IPS-18c (cell line): ENCODE measurements around the gene C4B.
"Not testable (repeated sequence)": the region's sequence is repeated elsewhere in the genome, so short reads cannot be mapped to it uniquely, and the experiment has no call there.

Experiments used
- H3K4me3 ChIP-seq: 2 replicates; pipeline ENCODE4 v1.7.0; 2013; ENCODE audit warnings: low read depth, mild to moderate bottlenecking, low read length, moderate library complexity; ENCODE audit not compliant: insufficient read depth
- H3K9me3 ChIP-seq: one replicate; pipeline ENCODE4 v1.6.1; 2013; ENCODE audit warnings: mild to moderate bottlenecking, low read length, moderate library complexity; ENCODE audit not compliant: control insufficient read depth, insufficient read depth

C4B gene

DNA sequence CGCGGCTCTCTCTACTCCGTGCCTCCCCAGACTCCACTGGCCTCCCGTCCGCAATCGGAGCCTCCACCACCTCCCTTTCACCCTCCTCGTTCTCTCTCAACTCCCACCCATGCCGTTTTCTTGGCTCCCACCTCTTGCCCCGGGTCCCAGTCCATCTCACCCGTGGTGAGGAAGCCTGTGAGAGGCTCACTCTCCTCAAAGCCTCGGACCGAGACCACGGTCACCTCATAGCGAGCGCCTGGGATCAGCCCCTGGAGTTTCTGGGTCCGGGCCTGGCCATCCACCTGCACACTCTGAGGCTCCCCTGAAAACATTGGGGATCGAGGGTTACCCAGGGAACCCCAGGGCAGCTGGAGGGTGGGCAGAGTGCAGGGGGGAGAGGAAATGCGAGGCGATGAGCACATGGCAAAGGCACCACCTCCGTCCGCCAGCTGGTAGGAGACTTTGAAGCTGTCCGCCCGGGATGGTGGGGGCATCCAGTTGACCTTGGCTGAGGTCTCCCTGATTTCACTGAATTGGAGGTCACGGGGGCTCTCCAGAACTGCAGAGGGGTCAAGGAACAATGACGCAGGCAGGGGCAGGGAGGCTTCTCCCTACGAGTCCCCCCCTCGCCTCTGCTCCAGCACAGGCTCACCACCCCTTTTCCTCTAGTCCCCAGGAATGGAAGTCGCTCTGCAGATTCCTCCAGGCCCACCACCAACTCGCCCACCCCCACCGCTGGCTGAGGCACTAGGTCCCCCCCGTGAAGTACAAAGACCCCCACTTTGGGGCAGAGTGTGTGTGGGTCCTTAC lies 29.2 kb downstream of the C4B start:
- H3K4me3 ChIP-seq: not testable (repeated sequence)

GRCh38 chr6:32044916-32045315 lies 30.3 kb downstream of the C4B start:
- not testable (repeated sequence) for H3K4me3 ChIP-seq, H3K9me3 ChIP-seq

More for the DNA sequence above, 29.2 kb downstream of the C4B start:
- not testable (repeated sequence) for H3K9me3 ChIP-seq

- Histone ChIP-seq H3K4me3 (no peak overlapping the region), H3K9me3 (no peaks in the 10 kb centered on the region)
Measured at GRCh38 chr6:32045811-32046449, 31.3 kb downstream of the C4B start.

- H3K4me3 ChIP-seq: no peak overlapping the region
Measured at GRCh38 chr6:32046450-32047083, 32.0 kb downstream of the C4B start.

DNA sequence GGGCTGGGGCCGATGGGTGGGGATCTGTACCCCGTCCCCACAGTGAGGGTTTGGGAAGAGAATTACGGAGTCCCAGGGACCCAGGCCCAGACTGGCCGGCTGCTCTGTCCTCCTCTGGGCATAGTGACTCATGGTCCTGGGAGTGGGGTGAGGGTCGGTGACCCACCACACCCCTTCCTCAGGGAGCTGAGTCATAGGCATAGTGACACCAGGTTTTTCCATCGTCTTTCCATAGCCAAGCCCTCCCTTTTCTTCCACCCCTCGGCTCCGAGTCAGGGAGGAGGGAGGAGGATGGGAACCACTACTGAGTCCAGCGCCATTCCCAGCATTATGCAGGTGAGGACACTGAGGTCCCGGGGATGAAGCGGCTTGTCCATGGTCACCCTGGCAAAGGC lies 32.5 kb downstream of the C4B start:
- no peaks in the 10 kb centered on the region for H3K9me3 ChIP-seq
- H3K4me3 ChIP-seq: no peak overlapping the region

More at GRCh38 chr6:32046450-32047083, 32.0 kb downstream of the C4B start:
- no peaks in the 10 kb centered on the region for H3K9me3 ChIP-seq

DNA sequence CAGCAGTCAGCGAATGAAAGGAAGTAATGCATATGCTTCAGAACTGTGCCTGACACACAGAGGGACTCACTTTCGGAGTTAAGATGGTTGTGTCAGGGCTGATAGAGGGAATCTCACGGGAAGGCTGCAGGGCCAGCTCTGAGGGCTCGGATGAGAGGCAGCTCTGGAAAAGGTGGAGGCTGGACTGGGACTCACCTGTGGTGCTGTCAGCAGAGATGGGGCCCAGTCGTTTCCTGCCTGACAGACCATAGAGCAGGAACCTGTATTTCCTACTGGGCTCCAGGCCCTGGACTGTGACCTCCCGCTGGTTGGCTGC lies 32.9 kb downstream of the C4B start:
- Histone ChIP-seq H3K4me3 (no peak overlapping the region), H3K9me3 (no peaks in the 10 kb centered on the region)

GRCh38 chr6:32047855-32048766 lies 33.5 kb downstream of the C4B start:
- Histone ChIP-seq H3K9me3 (no peaks in the 10 kb centered on the region), H3K4me3 (no peak overlapping the region)

- not testable (repeated sequence) for H3K4me3 ChIP-seq, H3K9me3 ChIP-seq
Measured at GRCh38 chr6:32049149-32049548, 34.6 kb downstream of the C4B start.

DNA sequence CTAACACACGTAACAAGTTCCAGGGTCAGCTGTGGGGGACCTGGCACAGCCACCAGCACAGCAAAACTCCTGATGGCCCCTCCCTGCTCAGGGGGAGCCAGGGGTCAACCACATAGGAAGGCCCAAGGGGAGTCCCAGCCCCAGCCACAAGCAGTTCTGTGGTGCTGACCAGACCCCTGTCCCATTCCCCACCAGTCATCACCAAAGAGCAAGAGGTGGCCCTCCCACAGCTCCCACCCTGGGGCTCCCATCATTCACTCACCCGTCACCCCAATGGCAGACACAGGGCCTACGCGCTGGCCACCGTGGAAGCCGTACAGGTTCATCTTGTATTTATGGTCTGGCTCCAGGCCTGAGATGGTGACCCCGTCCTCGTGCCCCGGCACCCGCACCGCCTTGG lies 35.1 kb downstream of the C4B start:
- H3K9me3 ChIP-seq, H3K4me3 ChIP-seq: not testable (repeated sequence)

DNA sequence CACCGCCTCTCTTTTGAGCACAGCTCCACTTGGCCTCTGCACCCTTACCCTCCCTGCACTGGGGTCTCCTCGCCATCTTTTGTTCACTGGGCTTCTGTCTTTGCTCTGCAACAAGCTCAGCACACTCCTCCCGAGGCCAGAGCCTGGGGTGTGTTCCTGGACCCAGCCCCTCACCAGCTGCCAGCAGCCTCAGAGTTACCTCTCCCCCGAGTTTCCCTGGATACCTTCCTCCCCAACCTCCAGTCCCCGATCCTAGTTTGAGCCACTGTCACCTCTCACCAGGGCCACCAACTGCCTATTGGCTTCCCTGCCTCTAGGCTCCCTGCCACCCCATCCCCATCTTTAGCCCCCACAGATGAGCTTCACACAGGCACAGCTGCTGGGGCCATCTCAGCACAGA lies 36.0 kb downstream of the C4B start:
- H3K9me3 ChIP-seq: no peaks in the 10 kb centered on the region

DNA sequence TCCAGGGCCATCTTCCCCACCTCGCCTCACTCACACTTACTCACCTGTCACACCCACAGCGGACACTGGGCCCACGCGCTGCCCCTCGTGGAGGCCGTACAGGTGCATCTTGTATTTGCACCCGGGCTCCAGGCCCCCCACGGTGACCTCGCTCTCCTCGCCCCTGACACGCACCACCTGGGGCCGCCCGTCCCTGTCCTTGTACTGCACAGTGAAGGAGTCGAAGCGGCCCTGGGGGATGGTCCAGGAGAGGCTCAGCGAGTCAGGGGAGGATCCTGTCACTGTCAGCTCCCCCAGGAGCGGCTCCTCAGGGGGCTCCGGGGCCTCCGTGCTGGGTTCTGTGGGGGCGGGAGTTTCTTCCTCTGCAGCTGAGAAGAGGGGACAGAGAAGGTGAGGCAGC lies 38.0 kb downstream of the C4B start:
- H3K4me3 ChIP-seq, H3K9me3 ChIP-seq: not testable (repeated sequence)

More for the DNA sequence above, 36.0 kb downstream of the C4B start:
- H3K4me3 ChIP-seq: no peak overlapping the region

GRCh38 chr6:32053314-32053713 lies 38.7 kb downstream of the C4B start:
- H3K4me3 ChIP-seq, H3K9me3 ChIP-seq: not testable (repeated sequence)

DNA sequence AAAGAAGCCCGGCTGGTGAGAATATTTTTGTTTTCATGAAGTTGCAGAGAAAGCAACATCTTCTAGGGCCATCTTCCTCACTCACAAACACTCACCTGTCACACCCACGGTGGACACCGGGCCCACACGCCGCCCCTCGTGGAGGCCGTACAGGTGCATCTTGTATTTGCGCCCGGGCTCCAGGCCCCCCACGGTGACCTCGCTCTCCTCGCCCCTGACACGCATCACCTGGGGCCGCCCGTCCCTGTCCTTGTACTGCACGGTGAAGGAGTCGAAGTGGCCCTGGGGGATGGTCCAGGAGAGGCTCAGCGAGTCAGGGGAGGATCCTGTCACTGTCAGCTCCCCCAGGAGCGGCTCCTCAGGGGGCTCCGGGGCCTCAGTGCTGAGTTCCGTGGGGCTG lies 41.2 kb downstream of the C4B start:
- H3K9me3 ChIP-seq, H3K4me3 ChIP-seq: not testable (repeated sequence)

GRCh38 chr6:32056254-32056653 lies 41.7 kb downstream of the C4B start:
- Histone ChIP-seq H3K4me3 (no peak overlapping the region), H3K9me3 (no peaks in the 10 kb centered on the region)

GRCh38 chr6:32057966-32058365 lies 43.4 kb downstream of the C4B start:
- Histone ChIP-seq H3K9me3 (no peaks in the 10 kb centered on the region), H3K4me3 (no peak overlapping the region)

DNA sequence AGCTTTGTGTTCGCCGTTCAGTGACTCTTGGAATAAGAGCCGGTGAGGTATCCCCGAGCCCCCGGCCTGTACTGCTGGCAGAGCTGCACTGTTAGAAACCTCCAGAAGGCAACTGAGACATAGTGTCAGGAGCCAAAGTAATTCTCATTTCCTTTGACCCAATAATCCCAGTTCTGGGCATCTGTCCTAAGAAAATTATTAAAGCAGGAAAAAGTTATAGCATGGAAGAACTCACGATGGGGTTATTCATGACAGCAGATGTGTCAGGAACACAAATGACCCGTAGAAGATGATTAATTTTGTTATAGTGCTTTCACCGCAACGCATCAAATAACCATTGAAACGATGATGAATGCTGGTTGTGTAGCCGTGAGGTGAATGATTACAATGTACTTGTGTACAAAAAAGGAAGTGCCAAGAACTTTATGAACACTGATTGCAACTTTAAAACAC lies 43.9 kb downstream of the C4B start:
- H3K4me3 ChIP-seq: no peak overlapping the region
- no peaks in the 10 kb centered on the region for H3K9me3 ChIP-seq

DNA sequence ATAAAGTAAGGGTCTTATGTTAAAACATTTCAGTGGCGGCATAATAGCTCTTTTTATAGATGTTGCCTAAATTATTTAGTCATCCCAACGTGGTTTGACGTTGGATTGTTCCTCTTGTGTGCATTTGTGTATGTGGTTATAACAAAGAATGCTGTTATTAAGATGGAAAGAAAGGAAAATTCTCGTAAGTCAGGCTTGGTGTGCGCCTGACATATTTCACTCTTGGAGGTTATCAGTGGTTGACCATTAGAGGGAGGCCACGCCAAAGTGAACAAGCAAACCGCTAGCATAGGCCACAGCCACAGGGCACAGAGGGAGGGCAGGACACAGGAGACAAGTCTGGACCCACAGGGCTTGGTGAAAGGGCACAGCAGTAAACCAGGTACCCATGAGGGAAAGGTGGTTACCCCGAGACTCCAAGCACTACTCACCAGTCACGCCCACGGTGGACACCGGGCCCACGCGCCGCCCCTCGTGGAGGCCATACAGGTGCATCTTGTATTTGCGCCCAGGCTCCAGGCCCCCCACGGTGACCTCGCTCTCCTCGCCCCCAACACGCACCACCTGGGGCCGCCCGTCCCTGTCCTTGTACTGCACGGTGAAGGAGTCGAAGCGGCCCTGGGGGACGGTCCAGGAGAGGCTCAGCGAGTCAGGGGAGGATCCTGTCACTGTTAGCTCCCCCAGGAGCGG lies 46.5 kb downstream of the C4B start:
- Histone ChIP-seq H3K9me3 (no peaks in the 10 kb centered on the region), H3K4me3 (no peak overlapping the region)
